NCI-H446 treated with DMSO at 0.1 percent for 48 hours (cell line): ENCODE data around the gene TBC1D22A.

Source experiments
- DNase-seq: peaks from one replicate; lab custom pipeline; 2025; lab: John Stamatoyannopoulos, UW

The TBC1D22A gene

DNA sequence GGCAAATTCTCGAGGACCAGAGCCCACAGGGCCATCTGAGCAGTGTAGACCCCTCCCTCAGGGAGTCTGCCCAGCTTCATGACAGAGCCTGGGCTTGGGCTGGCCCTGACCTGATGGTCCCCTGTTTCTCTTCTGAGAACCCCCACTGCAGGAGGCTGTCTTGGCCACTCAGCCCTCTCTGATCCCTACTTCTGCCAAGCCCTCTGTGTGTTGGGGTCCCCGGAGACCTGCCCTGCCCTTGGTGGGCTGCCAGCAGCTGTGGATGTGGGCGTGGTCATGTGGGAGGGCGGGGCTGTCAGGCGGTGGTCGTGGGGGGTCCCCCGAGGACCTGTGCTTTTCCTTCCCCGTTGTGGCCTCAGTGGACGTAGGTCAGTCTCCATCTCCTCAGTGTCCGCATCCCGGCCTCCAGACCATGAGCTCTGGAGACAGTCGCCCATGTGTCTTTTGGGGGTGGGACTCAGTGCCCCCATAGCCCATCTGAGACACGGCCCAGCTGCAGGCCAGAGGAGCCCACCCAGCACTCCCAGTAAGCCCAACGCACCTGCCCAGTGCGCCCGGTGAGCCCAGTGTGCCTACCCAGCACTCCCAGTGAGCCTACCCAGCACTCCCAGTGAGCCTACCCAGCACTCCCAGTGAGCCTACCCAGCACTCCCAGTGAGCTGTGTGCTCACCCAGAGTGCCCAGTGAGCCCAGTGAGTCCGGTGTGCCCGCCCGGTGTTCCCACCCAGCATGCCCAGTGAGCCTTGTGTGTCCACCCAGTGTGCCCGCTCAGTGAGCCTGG, 409.2 kb downstream of the TBC1D22A start:
- no peak for DNase-seq

DNA sequence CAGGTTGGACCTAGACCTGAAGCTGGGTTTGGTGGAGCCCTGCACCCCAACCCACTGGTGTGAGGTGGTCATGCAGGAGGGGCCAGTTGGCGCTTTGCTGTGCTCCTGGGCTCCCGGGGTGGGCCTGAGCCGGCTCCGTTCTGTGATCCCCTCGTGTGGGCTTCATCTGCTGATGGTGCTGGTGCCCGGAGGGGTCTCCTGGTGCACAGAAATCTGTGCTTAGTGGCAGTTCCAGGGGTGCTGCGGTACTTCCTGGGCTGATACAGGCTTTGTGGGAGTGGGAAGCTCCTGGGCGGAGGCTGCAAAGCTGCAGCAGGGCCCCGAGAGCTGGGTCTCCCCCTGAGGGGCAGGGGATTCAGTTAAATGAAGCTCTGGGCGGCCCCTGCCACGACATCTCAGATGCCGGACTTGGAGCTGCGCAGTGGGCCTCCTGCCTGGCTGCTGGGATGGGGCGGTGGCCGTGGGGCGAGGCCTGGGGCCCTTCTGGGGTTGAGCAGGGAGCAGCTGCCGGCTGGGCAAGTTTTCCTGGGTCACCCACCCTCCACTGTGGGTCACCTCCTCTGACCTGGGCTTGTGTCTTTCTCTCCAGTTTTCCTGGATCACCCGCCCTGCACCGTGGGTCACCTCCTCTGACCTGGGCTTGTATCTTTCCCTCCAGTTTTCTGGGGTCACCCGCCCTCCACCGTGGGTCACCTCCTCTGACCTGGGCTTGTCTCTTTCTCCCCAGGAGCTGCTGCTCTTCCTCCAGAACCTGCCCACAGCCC, 410.5 kb downstream of the TBC1D22A start:
- no peak for DNase-seq

DNA sequence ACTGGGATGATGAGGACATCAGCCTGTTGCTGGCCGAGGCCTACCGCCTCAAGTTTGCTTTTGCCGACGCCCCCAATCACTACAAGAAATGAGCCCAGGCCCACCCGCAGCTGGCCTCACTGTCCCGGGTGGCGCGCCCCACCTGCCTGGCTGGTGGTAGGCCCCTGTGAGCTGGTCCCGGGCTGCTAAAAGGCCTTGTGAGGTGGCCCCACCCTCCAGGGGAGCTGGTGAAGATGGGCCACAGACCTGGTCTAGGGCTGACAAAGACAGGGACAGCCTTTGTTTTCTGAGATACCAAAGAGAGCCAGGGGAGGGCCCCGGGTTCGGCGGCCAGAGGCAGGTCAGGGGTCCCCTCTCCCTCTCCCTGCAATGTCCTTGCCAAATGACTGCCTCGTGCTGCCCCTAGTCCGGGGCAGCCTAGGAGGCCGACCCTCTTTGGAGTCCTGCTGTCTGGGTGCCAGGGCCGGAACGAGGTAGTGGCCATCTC, 411.1 kb downstream of the TBC1D22A start:
- DNase-seq = no peak

- DNase-seq = no peak
Observed at GRCh38 chr22:47174096-47174495, 411.6 kb downstream of the TBC1D22A start.

GRCh38 chr22:47174671-47175112, 412.2 kb downstream of the TBC1D22A start:
- DNase-seq = no peak

GRCh38 chr22:47175151-47176025, 412.9 kb downstream of the TBC1D22A start:
- no peak for DNase-seq

- DNase-seq = no peak
Observed at GRCh38 chr22:47176026-47176389, 413.6 kb downstream of the TBC1D22A start.

DNA sequence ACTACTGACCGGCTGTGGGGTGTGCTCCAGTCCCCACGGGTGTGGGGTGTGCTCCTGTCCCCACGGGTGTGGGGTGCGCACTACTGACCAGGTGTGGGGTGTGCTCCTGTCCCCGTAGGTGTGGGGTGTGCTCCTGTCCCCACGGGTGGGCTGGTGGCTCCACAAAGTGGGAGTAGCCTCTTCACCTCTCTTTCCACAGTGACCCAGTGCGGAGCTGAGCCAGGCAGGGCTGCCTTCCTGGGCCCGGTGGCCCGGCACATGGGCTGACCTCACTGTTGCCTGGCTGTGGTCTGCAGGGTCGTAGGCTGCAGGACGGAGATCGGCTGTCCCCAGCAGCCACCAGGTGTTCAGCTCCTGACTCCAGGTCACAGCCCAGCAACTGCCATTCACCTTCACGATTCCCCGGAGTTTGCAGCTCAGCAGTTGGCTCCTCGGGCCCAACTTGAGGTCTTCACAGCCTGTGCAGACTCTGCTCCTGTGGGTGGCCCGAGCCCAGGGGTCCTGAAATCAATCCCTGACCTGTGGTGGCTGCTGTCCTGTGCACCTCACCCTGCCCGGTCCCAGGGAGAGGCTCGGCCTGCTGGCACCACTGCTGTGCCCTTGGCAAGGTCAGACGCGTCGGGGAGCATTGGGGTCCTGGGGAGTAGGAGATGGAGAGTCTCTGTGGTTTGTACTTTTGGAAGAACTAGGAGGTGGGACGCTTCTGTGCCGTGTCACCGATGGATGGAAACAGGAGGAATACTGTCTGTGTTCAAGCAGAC, 414.3 kb downstream of the TBC1D22A start:
- DNase-seq = no peak

DNA sequence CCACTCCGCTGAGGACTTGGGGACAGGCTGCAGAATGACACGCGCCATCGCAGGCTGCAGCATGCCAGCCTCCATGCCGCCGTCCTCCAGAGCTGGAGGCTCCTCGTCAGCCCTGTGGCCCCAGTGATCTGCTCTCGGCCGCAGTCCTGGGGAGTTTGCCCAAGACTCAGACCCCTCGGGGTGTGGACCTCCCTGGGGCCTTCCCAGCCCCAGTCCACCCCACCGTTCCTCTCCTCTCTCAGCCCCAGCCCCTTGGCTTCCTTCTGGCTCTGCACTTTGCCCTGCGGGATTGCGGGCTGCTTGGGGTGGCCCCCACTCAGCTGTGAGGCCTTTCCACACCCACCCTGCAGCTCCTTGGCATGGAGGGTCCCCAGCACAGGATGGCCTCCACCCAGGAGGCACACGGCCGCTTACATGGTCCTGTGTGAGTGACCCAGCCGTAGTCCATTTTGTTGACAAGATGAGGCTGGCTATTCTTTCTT, 414.9 kb downstream of the TBC1D22A start:
- no peak for DNase-seq

DNA sequence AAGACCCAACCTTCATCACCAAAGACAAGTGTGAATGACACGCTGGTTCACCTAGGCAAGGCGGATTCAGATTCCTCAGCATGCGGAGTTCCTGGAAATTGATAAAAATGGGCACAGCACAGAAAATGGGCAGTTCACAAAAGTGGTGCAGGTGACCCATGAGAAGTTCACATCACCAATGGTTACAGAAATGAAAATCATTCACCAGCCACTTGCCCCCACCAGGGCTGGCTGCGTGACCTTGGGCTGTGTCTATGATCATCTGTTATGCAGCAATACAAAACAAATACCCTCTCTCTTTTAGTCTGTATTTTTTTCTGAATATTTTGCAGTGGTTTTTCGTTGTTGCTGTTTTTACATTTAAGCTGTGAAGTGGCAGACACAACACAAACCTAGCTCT, 415.9 kb downstream of the TBC1D22A start:
- DNase-seq = no peak

- DNase-seq = no peak
Observed at GRCh38 chr22:47180796-47181195, 418.3 kb downstream of the TBC1D22A start.

GRCh38 chr22:47187176-47187957, 424.9 kb downstream of the TBC1D22A start:
- no peak for DNase-seq

DNA sequence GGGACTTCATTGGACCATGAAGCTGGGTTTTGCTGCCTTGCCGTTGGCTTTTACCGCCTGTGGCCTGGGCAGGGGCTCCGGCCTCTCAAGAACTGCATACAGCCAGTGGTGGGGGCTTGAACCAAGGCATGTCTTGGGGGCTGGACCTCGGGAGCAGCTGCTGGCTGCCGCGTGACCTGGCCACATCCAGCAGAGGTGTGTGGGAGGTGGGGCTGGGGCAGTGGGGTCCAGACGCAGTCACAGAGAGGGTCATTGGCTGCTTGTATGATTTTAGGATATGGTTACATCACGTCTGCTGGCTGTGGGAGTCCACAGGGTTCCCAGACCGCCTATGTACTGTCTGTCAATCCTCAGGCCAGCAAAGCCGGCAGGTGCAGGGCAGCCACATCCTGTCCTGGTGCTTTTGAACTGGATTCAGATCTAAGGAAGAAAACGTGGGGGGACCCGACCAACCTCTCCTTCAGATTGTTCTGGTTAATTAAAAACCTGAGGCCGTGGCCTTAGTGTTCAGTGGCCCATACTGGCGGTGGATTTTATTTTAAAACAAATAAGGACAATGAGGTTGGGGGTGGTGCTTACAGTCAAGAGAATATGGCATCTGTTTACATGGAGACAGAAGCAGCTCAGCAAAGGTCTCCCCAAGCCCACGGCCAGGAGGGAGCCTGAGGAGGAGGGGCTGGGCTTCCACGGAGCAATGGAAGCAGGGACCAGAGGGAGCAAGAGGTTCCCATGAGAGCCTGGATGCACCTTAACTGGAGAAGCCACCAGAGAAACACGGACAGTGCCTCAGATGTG, 426.0 kb downstream of the TBC1D22A start:
- DNase-seq = no peak

- DNase-seq = no peak
Observed at GRCh38 chr22:47189056-47189916, 426.8 kb downstream of the TBC1D22A start.

- DNase-seq = no peak
Observed at GRCh38 chr22:47190276-47190956, 428.0 kb downstream of the TBC1D22A start.

DNA sequence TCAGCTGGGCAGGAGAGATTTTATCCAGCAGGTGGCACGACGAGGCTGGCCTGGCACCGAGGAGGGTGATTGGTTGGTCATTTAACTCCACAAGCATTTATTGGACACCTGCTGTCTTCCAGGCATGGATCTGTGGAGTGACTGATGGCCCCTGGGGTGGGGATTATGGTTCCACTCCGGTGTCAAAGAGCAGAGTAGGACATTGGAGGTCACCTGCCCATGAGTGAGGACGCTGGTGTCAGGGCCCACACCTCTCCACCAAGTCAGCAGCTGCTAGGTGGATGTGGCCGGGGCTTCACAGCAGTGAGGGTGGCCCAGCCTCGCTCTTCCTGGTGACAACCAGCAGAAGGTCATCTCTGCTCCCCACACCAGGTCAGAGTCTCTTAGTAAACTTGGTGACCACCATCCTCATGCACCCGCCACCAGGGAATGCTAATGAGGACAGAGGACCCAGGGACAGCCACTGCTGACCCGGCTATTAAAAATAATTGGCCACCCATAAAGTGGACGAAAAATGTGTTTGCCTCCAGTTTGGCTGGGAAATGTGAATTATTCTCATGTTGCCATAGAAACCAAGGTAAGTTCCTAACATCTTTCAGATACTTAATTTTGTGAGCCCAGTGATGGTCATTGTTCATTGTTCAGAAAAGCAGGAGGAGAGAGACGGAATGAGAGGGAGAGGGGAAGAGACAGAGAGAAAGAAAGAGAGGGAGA, 428.7 kb downstream of the TBC1D22A start:
- DNase-seq = no peak
